Measurements from ENCODE around the gene C19orf25. TPM values are rescaled to one million over a fixed set of nuclear protein-coding genes. Genes with fewer than 3 reads are reported as not detected.

C19orf25 gene
- total RNA-seq, 1 donor from 2014 or later: 38.0 TPM

GRCh38 chr19:1465191-1466016 is 13.6 kb downstream of the C19orf25 start:
- TF ChIP-seq, protein P1, sequence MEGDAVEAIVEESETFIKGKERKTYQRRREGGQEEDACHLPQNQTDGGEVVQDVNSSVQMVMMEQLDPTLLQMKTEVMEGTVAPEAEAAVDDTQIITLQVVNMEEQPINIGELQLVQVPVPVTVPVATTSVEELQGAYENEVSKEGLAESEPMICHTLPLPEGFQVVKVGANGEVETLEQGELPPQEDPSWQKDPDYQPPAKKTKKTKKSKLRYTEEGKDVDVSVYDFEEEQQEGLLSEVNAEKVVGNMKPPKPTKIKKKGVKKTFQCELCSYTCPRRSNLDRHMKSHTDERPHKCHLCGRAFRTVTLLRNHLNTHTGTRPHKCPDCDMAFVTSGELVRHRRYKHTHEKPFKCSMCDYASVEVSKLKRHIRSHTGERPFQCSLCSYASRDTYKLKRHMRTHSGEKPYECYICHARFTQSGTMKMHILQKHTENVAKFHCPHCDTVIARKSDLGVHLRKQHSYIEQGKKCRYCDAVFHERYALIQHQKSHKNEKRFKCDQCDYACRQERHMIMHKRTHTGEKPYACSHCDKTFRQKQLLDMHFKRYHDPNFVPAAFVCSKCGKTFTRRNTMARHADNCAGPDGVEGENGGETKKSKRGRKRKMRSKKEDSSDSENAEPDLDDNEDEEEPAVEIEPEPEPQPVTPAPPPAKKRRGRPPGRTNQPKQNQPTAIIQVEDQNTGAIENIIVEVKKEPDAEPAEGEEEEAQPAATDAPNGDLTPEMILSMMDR (IDR thresholded peaks at IDR 0.05): no peak
- H3K4me1 Mint-ChIP-seq (ENCODE audit: unreplicated experiment): peaks cover 4% of the 10 kb centered on the region
- no peaks in the 10 kb centered on the region for H3K9me3 Mint-ChIP-seq (ENCODE audit: unreplicated experiment)
- H3K36me3 Mint-ChIP-seq (ENCODE audit: unreplicated experiment): no peaks in the 10 kb centered on the region
- no peak overlapping the region for H3K4me3 Mint-ChIP-seq (ENCODE audit: unreplicated experiment)
- H3K27ac Mint-ChIP-seq (ENCODE audit: unreplicated experiment): no peak overlapping the region
- no peak for DNase-seq (ENCODE audit: extremely low spot score, unreplicated experiment)
- peaks cover 2% of the 10 kb centered on the region for H3K27me3 Mint-ChIP-seq (ENCODE audit: unreplicated experiment)

DNA sequence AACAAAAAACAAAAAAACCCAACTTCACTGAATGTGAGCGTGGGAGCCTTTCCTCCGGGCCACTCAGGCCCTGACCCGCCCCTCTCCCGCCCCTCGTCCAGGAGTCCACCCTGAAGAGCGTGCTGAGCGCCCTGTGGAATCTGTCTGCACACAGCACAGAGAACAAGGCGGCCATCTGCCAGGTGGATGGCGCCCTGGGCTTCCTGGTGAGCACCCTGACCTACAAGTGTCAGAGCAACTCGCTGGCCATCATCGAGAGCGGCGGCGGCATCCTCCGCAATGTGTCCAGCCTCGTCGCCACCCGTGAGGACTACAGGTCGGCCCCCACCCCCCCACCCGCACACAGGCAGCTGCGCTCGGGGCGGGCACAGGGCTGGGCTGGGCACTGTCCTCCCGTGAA is 17.2 kb downstream of the C19orf25 start:
- H3K27ac Mint-ChIP-seq (ENCODE audit: unreplicated experiment): no peak overlapping the region
- no peaks in the 10 kb centered on the region for H3K27me3 Mint-ChIP-seq (ENCODE audit: unreplicated experiment)
- no peaks in the 10 kb centered on the region for H3K9me3 Mint-ChIP-seq (ENCODE audit: unreplicated experiment)
- TF ChIP-seq, protein P1 (IDR thresholded peaks at IDR 0.05): no peak
- no peak for DNase-seq (ENCODE audit: extremely low spot score, unreplicated experiment)
- no peaks in the 10 kb centered on the region for H3K4me1 Mint-ChIP-seq (ENCODE audit: unreplicated experiment)
- no peak overlapping the region for H3K4me3 Mint-ChIP-seq (ENCODE audit: unreplicated experiment)
- no peaks in the 10 kb centered on the region for H3K36me3 Mint-ChIP-seq (ENCODE audit: unreplicated experiment)

GRCh38 chr19:1460033-1460995 is 18.7 kb downstream of the C19orf25 start:
- no peaks in the 10 kb centered on the region for H3K4me1 Mint-ChIP-seq (ENCODE audit: unreplicated experiment)
- no peak for DNase-seq (ENCODE audit: extremely low spot score, unreplicated experiment)
- TF ChIP-seq, protein P1 (IDR thresholded peaks at IDR 0.05): no peak
- H3K9me3 Mint-ChIP-seq (ENCODE audit: unreplicated experiment): no peaks in the 10 kb centered on the region
- H3K27ac Mint-ChIP-seq (ENCODE audit: unreplicated experiment): no peak overlapping the region
- H3K36me3 Mint-ChIP-seq (ENCODE audit: unreplicated experiment): no peaks in the 10 kb centered on the region
- no peak overlapping the region for H3K4me3 Mint-ChIP-seq (ENCODE audit: unreplicated experiment)
- peaks cover 2% of the 10 kb centered on the region for H3K27me3 Mint-ChIP-seq (ENCODE audit: unreplicated experiment)

- TF ChIP-seq, protein P1 (IDR thresholded peaks at IDR 0.05): no peak
- no peaks in the 10 kb centered on the region for H3K4me1 Mint-ChIP-seq (ENCODE audit: unreplicated experiment)
- no peaks in the 10 kb centered on the region for H3K9me3 Mint-ChIP-seq (ENCODE audit: unreplicated experiment)
- no peaks in the 10 kb centered on the region for H3K36me3 Mint-ChIP-seq (ENCODE audit: unreplicated experiment)
- DNase-seq (ENCODE audit: extremely low spot score, unreplicated experiment): no peak
- peaks cover 2% of the 10 kb centered on the region for H3K27me3 Mint-ChIP-seq (ENCODE audit: unreplicated experiment)
- no peak overlapping the region for H3K4me3 Mint-ChIP-seq (ENCODE audit: unreplicated experiment)
- no peak overlapping the region for H3K27ac Mint-ChIP-seq (ENCODE audit: unreplicated experiment)
Observed at GRCh38 chr19:1459479-1459878, 19.5 kb downstream of the C19orf25 start.

DNA sequence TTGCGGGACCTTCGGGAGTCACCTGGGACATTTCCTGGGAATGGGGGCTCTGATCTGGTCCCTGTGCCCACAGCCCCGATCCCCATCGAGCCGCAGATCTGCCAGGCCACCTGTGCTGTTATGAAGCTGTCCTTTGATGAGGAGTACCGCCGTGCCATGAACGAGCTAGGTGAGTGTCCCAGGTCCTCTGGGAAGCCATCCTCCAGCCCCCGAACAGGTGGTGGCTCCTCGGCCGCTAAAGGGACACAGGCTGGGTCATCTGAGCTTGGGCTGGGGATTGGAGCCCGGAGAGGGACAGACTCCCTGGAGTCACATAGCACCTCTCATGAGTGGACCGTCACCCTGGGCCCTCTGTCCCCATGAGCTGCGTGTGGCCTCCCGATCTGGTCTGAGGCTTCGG is 21.1 kb downstream of the C19orf25 start:
- Mint-ChIP-seq H3K4me1 (ENCODE audit: unreplicated experiment) (peaks cover 1% of the 10 kb centered on the region), H3K27me3 (ENCODE audit: unreplicated experiment) (peaks cover 8% of the 10 kb centered on the region), H3K4me3 (ENCODE audit: unreplicated experiment) (no peak overlapping the region), H3K9me3 (ENCODE audit: unreplicated experiment) (no peaks in the 10 kb centered on the region), H3K27ac (ENCODE audit: unreplicated experiment) (no peak overlapping the region), H3K36me3 (ENCODE audit: unreplicated experiment) (no peaks in the 10 kb centered on the region)
- TF ChIP-seq, protein P1 (IDR thresholded peaks at IDR 0.05): no peak
- no peak for DNase-seq (ENCODE audit: extremely low spot score, unreplicated experiment)
